NOMO-1 treated with DMSO at 0.1 percent for 48 hours (cell line): ENCODE data around the gene GASK1A.
"Not testable (repeated sequence)": the region's sequence is repeated elsewhere in the genome, so short reads cannot be mapped to it uniquely, and the experiment has no call there.

Experiments used
- DNase-seq: peaks from one replicate; lab custom pipeline; 2025; ENCODE audit not compliant: unreplicated experiment; lab: John Stamatoyannopoulos, UW

Gene GASK1A

DNA sequence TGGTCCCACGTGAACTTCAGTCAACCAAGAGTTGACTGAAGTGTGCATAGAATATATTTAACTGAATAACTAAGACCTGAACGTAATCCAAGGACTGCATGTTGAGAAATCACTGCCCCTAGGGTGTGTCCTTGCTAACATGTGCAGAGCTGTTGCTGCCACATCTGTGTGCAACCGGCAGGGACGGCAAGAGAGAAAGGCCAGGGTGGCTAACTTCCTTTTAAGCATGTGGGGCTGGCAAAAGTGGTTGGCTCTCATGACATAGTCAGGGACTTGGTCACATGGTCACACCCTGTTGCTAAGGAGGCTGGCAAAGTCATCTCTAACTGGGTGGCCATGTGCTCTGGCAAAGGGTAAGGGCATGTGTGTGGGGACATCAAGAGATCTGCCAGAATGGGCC is 52.4 kb downstream of the GASK1A start:
- DNase-seq: peak; percentile 63

DNA sequence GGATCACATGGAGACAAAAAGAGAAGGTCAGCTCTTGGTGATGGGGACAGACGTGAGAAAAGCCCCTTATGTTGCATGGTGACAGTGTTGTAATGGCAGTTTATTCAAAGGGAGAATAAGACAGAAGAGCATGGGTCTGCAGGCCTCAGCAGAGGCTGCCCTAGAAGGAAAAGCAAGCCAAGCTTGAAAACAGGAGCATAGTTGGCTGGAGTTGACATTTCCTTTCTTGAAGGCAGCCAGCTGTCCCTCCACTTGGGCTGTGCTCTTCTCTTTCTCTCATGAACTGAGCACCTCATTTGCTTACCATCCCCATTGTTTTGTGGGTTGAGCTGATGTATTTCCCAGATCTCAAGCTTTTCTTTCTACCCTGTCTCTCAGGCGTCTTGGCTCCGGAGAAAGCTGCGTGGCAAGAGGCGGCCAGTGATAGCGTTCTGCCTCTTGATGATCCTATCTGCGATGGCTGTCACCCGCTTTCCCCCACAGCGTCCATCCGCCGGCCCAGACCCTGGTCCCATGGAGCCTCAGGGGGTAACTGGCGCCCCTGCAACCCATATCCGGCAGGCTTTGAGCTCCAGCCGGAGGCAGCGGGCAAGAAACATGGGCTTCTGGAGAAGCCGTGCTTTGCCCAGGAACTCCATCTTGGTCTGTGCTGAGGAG is 52.9 kb downstream of the GASK1A start:
- DNase-seq: no peak

DNA sequence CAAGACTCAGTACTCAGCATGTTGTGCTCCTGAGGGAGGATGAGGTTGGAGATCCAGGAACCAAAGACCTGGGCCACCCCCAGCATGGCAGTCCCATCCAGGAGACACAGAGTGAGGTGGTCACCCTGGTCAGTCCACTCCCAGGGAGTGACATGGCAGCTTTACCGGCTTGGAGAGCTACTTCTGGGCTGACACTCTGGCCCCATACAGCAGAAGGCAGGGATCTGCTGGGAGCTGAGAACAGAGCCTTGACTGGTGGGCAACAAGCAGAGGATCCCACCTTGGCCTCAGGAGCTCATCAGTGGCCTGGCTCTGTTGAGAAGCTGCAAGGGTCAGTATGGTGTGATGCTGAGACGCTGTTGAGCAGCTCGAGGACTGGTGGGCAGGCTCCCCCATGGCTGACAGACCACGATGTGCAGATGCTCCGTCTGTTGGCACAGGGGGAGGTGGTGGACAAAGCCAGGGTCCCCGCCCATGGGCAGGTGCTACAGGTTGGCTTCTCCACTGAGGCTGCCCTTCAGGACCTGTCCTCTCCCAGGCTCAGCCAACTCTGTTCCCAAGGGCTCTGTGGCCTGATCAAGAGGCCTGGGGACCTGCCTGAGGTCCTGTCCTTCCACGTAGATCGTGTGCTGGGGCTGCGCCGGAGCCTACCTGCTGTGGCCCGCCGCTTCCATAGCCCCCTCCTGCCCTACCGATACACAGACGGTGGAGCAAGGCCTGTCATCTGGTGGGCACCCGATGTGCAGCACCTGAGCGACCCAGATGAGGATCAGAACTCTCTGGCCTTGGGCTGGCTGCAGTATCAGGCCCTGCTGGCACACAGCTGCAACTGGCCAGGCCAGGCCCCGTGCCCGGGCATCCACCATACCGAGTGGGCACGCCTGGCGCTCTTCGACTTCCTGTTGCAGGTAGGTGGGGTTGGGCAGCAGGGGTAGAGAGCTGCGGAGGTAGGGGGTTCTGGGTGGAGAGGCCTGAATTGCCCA is 53.8 kb downstream of the GASK1A start:
- DNase-seq: no peak

DNA sequence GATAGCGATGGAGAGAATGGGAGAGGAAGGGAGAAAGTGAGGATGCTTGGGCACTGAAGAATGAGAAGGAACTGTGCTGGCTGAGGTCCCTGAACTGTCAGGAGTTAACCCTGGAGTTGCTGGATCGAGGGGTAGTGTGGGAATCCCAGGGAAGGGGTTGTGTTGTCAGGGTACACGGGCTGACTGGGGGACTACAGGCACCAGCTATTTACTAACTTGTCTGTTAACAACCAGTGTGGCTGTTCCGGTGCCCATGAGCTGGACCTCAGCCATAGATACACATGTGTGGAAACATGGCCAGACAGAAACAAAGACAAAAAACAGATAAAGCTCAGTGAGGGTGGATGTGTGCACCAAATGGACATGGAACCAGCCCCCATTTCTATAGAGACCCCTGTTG is 55.1 kb downstream of the GASK1A start:
- DNase-seq: no peak

DNA sequence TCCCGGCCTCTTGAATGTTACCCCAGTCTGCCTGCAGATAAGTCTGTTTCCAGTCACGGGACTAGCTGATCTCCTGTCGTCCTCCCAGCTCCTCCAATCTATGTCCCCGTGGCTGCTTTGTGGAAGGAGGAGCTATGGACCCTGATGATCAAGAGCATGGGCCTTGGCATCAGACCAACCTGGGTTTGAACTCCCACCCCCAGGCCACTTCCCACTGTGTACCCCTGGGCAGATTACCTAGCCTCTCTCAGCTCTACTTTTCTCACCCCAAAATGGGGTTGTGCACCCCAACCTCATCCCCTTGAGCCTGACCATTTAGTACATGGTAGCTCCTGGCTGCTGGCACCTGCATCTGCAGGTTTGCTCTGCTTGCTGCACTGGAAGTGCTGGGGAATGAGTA is 55.8 kb downstream of the GASK1A start:
- no peak for DNase-seq

DNA sequence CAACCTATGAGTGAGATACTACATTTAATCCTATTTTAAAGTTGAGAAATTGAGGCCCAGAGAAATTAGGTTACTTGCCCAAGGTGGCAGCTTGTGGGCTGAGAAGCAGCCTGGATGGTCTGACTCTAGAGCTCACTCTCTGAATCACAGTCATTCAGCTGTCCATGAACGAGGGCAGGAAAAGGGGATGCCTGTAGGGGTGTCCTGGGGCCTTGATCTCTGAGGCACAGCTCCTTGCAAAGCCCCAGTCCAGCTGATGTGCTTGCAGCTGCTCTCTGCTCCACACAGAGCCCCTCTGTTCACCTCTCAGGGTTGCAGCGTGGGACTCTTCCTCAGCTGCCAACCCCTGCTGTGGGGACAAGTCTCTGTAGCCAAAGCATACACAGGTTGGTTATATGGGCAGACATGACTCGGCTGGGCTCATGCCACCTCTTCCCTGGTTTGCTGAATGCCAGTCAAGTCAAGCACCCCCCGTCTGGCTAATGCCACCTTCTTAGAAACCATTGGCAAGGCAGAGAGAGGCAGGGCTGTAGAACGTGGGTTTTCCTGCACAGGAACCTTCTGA is 56.8 kb downstream of the GASK1A start:
- DNase-seq: no peak

DNA sequence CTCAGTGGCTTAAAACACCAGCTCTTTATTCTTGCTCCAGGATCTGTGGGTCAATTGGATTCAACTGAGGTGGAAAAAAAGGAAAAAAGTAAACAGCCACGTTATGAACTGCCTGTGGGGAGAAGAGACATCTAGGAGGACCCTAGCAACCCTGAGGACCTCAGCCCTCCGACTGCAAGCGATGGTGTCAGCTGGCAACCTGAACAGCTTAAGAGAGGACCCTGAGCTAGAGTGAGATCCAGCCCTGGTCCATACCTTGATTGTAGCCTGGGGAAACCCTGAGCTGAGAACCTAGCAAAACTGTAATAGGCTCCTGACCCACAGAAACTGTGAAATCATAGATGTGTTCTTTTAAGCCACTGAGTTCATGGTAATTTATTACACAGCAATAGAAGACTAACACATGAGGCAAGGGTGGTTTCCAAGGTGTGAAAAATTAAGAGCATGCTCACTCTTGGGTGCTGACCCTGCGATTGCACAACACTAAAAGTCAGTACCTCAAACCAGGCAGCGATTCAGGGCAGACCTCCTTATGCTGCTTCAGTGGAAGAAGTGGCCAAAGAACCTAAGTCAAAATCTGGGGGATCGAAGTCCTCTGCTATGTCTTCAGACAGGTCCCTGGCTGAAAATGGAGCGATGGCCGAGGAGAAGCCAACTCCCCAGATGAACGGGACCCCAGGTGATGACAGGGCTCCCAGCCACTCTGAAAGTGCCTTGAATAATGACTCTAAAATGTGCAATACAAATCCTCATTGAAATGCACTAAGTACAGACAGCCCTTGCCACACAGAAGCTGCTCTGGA is 57.7 kb downstream of the GASK1A start:
- DNase-seq: no peak

DNA sequence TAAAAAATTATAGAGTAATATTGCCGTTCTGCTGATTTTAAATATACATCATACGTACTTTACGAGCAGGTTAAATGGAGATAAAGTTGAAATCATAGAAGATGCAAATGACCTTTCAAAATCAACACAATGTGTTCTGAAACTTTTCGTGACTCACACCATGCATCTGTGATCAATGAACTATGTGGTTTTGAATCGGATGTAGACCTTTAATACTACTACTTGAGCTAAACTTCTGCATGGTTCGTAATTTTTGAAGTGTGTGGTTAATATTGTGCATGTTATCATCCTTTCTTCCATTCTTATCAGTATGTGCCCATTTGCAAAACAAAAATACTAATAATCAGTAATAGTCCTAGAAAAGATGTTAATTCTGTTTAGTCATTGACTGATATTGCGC is 58.9 kb downstream of the GASK1A start:
- DNase-seq: no peak

DNA sequence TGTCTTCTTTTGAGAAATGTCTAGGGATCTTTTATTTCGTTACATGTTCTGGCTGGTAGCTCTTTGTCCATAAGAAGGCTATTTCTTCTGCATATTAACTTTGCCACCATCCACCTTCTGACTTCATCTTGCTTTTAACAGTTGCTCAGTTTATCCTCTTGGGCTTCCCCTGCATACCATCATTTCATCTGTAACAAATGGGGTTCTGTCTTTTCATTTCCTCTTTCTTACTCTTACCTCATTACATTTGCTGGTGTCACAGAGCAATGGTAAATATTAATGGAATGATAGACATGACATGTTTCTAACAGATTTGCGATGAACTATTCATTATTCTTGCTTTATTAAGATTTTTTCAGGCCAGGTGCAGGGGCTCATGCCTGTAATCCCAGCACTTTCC is 62.4 kb downstream of the GASK1A start:
- DNase-seq: no peak

DNA sequence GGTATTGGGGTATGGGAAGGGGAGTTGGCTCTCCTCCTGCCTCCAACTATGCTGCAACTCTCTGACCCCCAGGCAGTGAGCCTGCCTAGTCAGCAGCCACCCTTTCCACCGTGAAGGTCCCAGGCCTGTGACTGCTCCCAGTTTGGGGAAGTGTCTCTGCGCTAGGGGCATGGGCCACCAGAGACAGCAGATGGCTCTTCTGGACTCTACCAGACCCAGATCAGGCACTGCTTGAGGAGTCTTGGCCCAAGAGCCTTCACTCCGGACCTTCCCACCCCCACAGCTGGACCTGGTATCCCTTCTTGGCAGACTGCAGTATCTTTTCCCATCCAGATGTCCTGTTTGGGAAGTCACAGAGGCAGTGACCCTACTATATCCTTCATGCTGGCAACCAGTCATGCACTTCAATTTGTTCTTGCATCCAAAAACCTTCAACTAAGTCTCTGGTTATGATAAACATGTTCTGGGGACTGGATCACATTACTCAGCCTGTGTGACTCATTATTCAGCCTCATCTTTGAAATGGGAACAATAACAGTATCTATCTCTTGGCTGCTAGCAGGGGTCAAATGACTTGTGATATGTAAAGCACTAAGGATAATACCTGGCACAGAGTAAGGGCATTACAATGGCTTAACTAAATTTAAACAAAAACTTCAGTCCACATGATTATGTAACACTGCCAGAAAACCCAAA is 64.1 kb downstream of the GASK1A start:
- DNase-seq: no peak

DNA sequence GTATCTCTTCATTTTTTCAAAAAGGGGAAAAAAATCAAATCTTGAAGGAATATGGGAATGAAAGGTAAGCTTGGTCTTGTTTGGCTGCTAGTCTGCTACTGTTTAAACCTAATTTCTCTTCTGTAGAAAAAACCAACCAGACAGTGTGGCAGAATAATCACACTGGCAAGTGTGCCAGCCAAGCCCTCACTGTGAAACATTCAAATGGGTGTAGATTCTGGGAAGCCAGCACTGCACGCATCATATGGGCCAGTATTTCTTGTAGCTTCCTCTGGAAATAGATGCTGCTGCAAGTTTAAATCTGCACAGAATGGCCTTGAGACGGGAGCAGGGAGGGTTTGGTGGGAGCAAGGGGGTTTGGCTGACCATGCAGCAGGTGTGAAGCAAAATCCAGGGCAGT is 64.7 kb downstream of the GASK1A start:
- DNase-seq: no peak

DNA sequence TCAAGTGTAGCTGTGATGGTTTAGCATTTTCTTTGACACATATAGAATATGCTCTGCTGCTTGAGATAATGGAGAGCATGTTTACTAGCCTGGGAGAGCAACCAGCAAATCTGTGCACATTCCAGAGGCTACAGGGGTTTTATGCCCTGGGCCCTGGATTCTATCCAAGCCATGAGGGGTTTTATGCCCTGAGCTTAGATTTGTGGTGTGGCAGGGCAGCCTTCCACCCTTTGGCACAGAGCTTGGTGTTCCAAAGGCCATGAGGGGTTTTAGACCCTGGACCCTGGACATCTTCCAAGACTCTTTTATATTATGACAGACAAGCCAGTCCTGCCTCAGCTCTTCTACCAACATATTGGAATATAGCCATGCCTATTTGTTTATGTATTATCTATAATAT is 66.0 kb downstream of the GASK1A start:
- DNase-seq: not testable (repeated sequence)

DNA sequence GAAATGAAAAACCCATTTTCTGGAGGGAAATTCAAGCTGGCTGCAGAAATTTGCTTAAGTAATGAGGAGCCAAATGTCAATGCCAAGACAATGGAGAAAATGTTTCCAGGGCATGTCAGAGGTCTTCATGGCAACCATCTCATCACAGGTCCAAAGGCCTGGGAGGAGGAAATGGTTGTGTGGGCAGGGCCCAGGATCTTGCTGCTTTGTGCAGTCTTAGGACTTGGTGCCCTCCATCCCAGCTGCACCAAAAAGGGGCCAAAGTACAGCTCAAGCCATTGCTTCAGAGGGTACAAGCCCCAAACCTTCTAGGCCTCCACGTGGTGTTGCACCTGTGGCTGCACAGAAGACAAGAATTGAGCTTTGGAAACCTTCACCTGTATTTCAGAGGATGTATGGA is 67.5 kb downstream of the GASK1A start:
- no peak for DNase-seq

DNA sequence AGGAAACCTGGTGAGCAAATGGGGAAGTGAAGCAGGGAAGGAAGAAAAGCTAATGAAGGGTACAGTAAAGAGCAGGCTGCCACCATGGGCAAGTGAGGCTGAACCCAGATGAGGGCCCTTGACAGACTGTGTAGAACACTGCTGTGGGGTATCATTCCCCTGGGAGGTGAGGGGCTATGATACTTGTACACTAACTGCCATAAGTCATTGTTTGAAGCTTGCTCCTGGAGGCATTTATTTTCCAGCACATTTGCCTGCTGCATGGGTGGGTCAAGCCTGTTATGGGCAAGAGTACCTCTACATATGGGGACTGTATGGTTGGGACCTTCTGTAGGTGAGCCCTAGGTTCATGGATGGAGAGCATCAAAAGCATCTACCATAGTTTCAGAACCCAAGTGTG is 69.4 kb downstream of the GASK1A start:
- DNase-seq: no peak

DNA sequence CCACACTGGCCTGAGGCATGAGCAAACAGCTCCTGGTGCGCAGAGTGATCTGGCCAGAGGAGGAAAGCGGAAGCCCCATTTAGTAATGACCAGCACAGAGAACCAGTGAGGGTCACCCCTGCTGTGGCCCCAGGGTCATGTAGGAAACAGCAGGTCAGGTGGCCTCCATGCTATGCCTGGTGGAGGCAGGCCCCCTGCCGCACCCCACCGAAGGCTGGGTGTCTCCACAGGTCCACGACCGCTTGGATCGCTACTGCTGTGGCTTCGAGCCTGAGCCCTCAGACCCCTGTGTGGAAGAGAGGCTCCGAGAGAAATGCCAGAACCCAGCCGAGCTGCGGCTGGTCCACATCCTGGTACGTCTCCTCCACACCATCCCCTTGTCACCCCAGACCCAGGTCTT is 74.2 kb downstream of the GASK1A start:
- DNase-seq: no peak

DNA sequence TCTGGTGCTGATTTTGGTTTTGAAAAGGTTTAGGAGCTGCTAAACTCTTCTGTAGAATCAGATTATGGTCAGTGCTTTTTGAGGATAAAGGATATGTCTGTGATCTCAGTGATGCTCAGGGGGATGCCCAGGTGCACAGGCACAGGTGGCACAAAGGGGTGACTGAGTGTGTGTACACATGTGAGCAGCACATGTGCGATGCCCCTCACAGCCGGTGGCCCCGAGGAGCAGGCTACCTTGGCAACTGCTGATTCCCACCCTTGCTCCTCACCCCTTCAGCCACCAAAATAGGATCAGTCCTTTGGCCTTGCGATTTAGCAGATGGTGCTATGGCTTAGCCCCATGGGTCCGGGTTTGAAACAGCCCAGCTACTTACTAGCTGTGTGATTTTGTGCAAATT is 75.6 kb downstream of the GASK1A start:
- no peak for DNase-seq

DNA sequence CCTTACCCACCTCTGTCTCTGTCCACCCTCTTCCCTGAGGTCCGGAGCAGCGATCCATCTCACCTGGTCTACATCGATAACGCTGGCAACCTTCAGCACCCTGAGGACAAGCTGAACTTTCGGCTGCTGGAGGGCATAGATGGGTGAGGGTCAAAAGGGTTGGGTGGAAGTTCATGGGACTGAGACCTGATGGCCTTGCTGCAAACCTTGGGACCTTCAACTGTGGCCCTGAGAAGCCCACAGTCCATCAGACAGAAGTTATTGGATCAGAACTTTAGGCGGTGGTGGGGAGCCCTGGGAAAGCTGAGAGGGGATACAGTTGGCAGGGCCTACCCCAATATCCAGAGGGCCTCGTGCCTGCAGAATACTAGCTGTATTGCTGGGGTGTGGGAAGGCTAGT is 76.3 kb downstream of the GASK1A start:
- DNase-seq: no peak

DNA sequence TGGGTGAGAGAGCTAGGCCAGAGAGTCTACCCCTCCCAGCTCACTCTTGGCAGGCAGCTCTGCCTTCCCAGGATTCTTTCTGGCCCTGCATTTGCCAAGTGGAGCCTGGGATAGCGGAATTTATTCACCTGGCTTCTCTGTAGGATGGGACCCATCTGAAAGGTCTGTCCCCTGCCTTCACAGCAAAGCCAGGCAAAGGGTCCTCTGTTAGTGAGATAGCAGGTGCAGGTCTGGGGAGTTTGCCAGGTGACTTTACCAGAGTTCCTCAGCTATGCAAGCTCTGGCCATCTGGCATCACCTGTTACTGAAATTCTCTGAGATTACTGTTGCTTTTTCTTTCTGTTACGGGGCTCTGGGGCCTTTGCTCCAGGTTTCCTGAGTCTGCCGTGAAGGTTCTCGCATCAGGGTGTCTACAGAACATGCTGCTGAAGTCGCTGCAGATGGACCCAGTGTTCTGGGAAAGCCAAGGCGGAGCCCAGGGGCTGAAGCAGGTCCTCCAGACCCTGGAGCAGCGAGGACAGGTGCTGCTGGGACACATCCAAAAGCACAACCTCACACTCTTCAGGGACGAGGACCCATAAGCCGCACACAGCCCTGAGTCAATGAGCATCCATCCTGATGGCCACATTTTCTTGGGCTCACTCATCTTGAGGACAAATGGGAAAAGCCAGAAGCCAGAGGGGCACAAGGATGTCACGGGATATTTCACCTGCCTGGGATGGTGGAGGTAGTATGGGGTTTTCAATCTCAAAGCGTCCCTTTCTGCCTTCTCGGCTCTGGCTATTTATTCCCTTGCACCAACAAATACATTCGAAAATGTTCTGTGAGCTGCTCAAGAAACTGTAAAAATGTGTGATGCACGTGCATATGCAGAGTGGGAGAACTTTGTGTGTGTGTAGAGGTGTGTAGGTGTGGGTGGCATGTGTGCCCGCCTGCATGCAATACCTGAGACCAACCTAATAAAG is 77.0 kb downstream of the GASK1A start:
- DNase-seq: no peak

DNA sequence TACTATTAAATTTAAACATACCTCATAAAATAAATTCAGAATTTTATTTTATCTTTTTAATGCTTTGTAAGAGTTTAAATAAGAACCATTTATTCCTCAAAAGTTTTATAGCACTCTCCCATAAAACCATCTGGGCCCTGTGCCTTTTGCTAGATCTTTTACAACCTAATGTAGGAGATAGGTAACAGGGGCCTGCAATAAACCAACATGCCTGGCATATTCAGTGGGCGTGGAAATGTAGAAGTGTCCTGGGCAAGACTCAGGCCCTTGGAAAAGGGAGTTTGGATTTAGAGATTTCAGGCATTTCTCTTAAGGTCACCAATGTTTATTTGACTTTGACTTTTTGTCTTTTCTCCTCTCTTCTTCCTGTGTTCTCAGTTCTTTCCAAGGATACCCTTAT is 80.3 kb downstream of the GASK1A start:
- DNase-seq: no peak
